Gastrocnemius medialis (tissue), 4 donors: ENCODE measurements around the gene UGCG. TPM values are rescaled to one million over a fixed set of nuclear protein-coding genes. Genes with fewer than 3 reads are reported as not detected.
A peak's percentile ranks its signal among the peaks of the same experiment; 100 is the strongest.

ENCODE experiments used
- ATAC-seq, 2 donors: fragments of 150-250 bp; one replicate each; pipeline ENCODE4 v1.9.1; 2016
- DNase-seq, 2 donors: peaks; one replicate each; pipeline ENCODE4 v3.0.0-alpha.2; 2019
- H3K27ac ChIP-seq, 4 donors: fragments of 200-600 bp; sonication (generic); 1 replicate in 1 of 4; 2 replicates in 3 of 4; pipeline ENCODE4 v1.5.1; 2016 to 2018; ENCODE audit warnings: mild to moderate bottlenecking in 2 of 4, moderate library complexity in 1 of 4
- H3K27me3 ChIP-seq, 3 donors: fragments of 200-600 bp; sonication (generic) in 2 of 3; 1 replicate in 1 of 3; 2 replicates in 2 of 3; pipeline versions ENCODE4 v1.5.1 to v1.6.0; 2016 to 2019; ENCODE audit warnings: mild to moderate bottlenecking in 1 of 3, moderate library complexity in 1 of 3
- H3K36me3 ChIP-seq, 2 donors: fragments of 200-600 bp; sonication (generic) in 1 of 2; one replicate each; pipeline ENCODE4 v1.5.1; 2017 to 2018
- H3K4me1 ChIP-seq, 2 donors: fragments of 200-600 bp; sonication (generic) in 1 of 2; one replicate each; pipeline ENCODE4 v1.5.1; 2016 to 2017; ENCODE audit warnings: mild to moderate bottlenecking in 2 of 2
- H3K4me3 ChIP-seq, 4 donors: fragments of 200-600 bp; sonication (generic) in 3 of 4; 1 replicate in 1 of 4; 2 replicates in 3 of 4; pipeline ENCODE4 v1.5.1; 2016 to 2019; ENCODE audit warnings: mild to moderate bottlenecking in 2 of 4
- H3K9me3 ChIP-seq, 3 donors: fragments of 200-600 bp; sonication (generic) in 2 of 3; 1 replicate in 1 of 3; 2 replicates in 2 of 3; pipeline ENCODE4 v1.5.1; 2016 to 2019
- CTCF ChIP-seq, 5 experiments: fragments of 450-650 bp in 3 of 5; fragments of 200-600 bp in 2 of 5; sonication (generic) in 2 of 5; IDR thresholded peaks in 4 of 5; conservative IDR thresholded peaks in 1 of 5; 1 replicate in 4 of 5; 2 replicates in 1 of 5; pipeline ENCODE4 v1.5.1; 2016 to 2019; ENCODE audit warnings: antibody characterized with exemption in 5 of 5, mild to moderate bottlenecking in 3 of 5, moderate library complexity in 3 of 5
- POLR2A ChIP-seq, 2 donors: fragments of 450-650 bp; IDR thresholded peaks; one replicate each; pipeline ENCODE4 v1.6.1; 2017; ENCODE audit warnings: antibody characterized with exemption in 2 of 2, mild to moderate bottlenecking in 2 of 2, moderate library complexity in 2 of 2
- in situ Hi-C, 4 donors: fragments of 200-750 bp; cut with MboI; loops; one replicate each; pipeline versions ENCODE4 v1.15.0 to v1.8.0; 2017; ENCODE audit warnings: low sequenced_read_pairs in 4 of 4
- intact Hi-C: fragments of 100-400 bp; cut with DNase I; formaldehyde crosslinking; loops from one replicate; pipeline ENCODE4 v1.15.1; 2023; ENCODE audit warnings: low total_unique reads
- total RNA-seq, 4 donors: library from RNA; depleted of rRNA; stranded (reverse); fragments of >200 nt; gene quantifications; one replicate each; pipeline versions ENCODE4 v1.1.0 to v1.2.3, GENCODE V29; 2016

Gene UGCG
- total RNA-seq = 10 to 100 TPM in 3 of 4 donors, 1 to 10 TPM in 1; 9.1 to 18.5 (median 12.1) TPM

GRCh38 chr9:111895996-111896941 is at the start of gene UGCG:
Gene UGCG (plus strand): TSS chr9:111896814. CDS start chr9:111897216, 402 bp downstream.
- ATAC-seq (peak; percentile 87 to 91), DNase-seq (peak; percentile 74 to 81)
- Histone ChIP-seq H3K4me3 (peak within 1 kb of the TSS; percentile 73 to 93 (median 88)), H3K27me3 (no peaks in the 10 kb centered on the region), H3K36me3 (no peaks in the 10 kb centered on the region), H3K9me3 (no peaks in the 10 kb centered on the region), H3K27ac (peak within 1 kb of the TSS; percentile 88 to 96 (median 92)), H3K4me1 (peaks cover 35 to 40% of the 10 kb centered on the region in 2 donors)
- intact Hi-C loops (loop anchor here (1.0 to 2.0 kb wide), 3 partner anchors 63 to 437 kb away; partner anchors contain the start of gene PTBP3), in situ Hi-C loops (loop anchor here (10.0 to 25.0 kb wide), 3 partner anchors 179 to 466 kb away; no protein-coding TSS in a partner anchor)
- TF ChIP-seq CTCF (IDR thresholded peaks at IDR 0.05 in 4 of 5, conservative IDR thresholded peaks at IDR 0.05 in 1 of 5) = no peak
- TF ChIP-seq POLR2A (IDR thresholded peaks at IDR 0.05) = peak; percentile 96 to 97

GRCh38 chr9:111851553-111851952 is 45.1 kb upstream of the UGCG start:
- no peak overlapping the region for H3K4me3 ChIP-seq
- intact Hi-C loops (no loop called here), in situ Hi-C loops (no loop called here)
- H3K27ac ChIP-seq = no peak overlapping the region
- H3K9me3 ChIP-seq = no peaks in the 10 kb centered on the region
- no peaks in the 10 kb centered on the region for H3K36me3 ChIP-seq
- DNase-seq (no peak), ATAC-seq (no peak)
- no peaks in the 10 kb centered on the region for H3K27me3 ChIP-seq
- TF ChIP-seq POLR2A (IDR thresholded peaks at IDR 0.05) = no peak
- no peak for TF ChIP-seq CTCF (IDR thresholded peaks at IDR 0.05 in 4 of 5, conservative IDR thresholded peaks at IDR 0.05 in 1 of 5)
- no peaks in the 10 kb centered on the region for H3K4me1 ChIP-seq

GRCh38 chr9:111852291-111852690 is 44.3 kb upstream of the UGCG start:
- Histone ChIP-seq H3K4me1 (no peaks in the 10 kb centered on the region), H3K27me3 (no peaks in the 10 kb centered on the region), H3K4me3 (no peak overlapping the region), H3K36me3 (no peaks in the 10 kb centered on the region), H3K9me3 (no peaks in the 10 kb centered on the region), H3K27ac (no peak overlapping the region)
- DNase-seq = no peak
- intact Hi-C loops = no loop called here
- in situ Hi-C loops = no loop called here
- TF ChIP-seq POLR2A (IDR thresholded peaks at IDR 0.05) (no peak), CTCF (IDR thresholded peaks at IDR 0.05 in 4 of 5, conservative IDR thresholded peaks at IDR 0.05 in 1 of 5) (no peak)
- ATAC-seq = no peak

- no peaks in the 10 kb centered on the region for H3K27me3 ChIP-seq
- intact Hi-C loops = no loop called here
- ATAC-seq = no peak
- TF ChIP-seq POLR2A (IDR thresholded peaks at IDR 0.05) (no peak), CTCF (IDR thresholded peaks at IDR 0.05 in 4 of 5, conservative IDR thresholded peaks at IDR 0.05 in 1 of 5) (no peak)
- in situ Hi-C loops = no loop called here
- no peak for DNase-seq
- H3K36me3 ChIP-seq = no peaks in the 10 kb centered on the region
- no peaks in the 10 kb centered on the region for H3K4me1 ChIP-seq
- no peak overlapping the region for H3K27ac ChIP-seq
- H3K9me3 ChIP-seq = no peaks in the 10 kb centered on the region
- H3K4me3 ChIP-seq = no peak overlapping the region
Observed at GRCh38 chr9:111853450-111853827, 43.2 kb upstream of the UGCG start.
